Caki2 (cell line): ENCODE data around the gene NT5C2. TPM values are rescaled to one million over a fixed set of nuclear protein-coding genes. Genes with fewer than 3 reads are reported as not detected.
"Not testable (repeated sequence)": the region's sequence is repeated elsewhere in the genome, so short reads cannot be mapped to it uniquely, and the experiment has no call there.

Source experiments
- DNase-seq: peaks from one replicate; pipeline ENCODE4 v3.0.0-alpha.2; 2015; ENCODE audit warnings: low read depth
- in situ Hi-C: cut with HindIII; loops from 2 replicates; pipeline ENCODE4 v1.10.0; 2016; ENCODE audit warnings: low sequenced_read_pairs, low pct_unique_long_range_greater_than_20kb, mixed read lengths
- total RNA-seq: library from RNA; depleted of rRNA; stranded (reverse); fragments of >200 nt; shearing (Covaris generic); gene quantifications from 2 replicates; pipeline ENCODE4 v1.2.3, GENCODE V29; 2014; ENCODE audit warnings: low replicate concordance

NT5C2 gene
- total RNA-seq, 1 experiment from 2014 or later: 30.0 TPM

DNA sequence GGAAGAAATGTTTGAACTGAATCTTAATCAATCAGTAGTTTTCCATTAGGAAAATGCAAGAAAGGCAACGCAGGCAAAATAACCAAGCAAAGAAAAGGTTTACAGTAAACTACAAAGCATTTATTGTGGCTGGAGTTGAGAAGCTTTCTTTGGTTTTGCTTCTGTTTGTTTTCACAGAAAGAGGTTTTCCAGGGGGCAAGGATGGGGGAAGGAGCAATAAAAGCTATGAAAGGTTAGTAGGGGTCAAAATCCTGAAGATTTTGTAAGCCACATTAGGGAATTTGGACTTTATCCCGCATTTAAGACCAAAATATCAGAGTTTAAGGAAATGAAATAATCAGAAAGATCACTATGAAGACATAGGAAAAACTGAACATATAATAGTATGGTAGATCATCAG lies 51.1 kb downstream of the NT5C2 start:
- no peak for DNase-seq
- in situ Hi-C loops: no loop called here

DNA sequence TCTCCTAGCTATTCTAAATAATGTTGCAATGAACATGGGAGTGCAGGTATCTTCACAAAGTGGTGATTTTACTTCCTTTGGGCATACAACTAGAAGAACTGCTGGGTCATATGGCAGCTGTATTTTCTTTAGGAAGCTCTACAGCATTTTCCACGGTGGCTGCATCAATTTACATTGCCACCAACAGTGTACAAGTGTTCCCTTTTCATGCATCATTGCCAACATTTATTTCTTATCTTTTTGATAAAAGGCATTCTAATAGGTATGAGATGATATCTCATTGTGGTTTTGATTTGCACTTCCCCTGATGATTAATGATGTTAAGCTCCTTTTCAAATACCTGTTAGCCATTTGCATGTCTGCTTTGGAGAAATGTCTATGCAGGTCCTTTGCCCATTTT lies 52.6 kb downstream of the NT5C2 start:
- peak; percentile 28 for DNase-seq
- in situ Hi-C loops: no loop called here

DNA sequence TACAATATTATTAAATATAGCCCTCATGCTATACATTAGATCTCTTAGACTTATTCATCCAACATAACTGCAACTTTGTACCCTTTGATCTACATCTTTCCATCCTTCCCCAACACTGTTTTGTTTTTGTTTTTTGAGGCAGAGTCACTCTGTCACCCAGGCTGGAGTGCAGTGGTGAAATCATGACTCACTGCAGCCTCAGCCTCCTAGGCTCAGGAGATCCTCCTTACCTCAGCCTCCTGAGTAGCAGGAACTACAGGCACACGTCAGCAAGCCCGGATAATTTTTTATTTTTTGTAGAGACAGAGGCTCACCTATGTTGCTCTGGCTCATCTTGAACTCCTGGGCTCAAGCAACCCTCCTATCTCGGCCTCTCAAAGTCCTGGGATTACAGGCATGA lies 53.3 kb downstream of the NT5C2 start:
- DNase-seq: peak; percentile 3
- in situ Hi-C loops: no loop called here

DNA sequence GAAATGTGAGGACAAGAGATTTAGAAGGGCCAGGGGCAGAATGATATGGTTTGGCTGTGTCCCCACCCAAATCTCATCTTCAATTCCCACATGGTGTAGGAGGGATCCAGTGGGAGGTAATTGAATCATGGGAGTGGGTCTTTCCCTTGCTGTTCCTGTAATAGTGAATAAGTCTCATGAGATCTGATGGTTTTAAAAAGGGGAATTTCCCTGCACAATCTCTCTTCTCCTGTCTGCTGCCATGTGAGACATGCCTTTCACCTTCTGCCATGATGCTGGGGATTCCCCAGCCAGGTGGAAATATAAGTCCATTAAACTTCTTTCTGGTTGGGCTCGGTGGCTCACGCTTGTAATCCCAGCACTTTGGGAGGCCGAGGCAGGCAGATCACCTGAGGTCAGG lies 57.9 kb downstream of the NT5C2 start:
- in situ Hi-C loops: not testable (repeated sequence)
- DNase-seq: peak; percentile 19

DNA sequence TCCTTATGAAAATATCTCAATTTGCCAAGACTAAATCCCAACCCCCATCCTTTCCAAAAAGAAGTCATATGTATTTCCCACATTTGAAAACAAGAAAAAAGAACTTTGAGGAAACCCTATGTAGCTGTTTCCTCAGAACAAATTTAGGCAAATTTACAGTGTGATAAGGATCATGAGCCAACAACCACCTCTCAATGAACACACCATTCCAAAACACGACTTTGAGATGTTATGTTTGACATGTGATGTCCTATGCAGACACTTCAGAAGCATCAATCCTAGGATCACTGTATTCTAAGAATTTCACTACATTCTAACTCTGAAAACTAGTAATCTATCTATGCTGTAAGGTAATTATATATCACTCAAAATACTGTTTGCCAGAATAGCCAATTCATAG lies 62.2 kb downstream of the NT5C2 start:
- DNase-seq: no peak
- in situ Hi-C loops: no loop called here

DNA sequence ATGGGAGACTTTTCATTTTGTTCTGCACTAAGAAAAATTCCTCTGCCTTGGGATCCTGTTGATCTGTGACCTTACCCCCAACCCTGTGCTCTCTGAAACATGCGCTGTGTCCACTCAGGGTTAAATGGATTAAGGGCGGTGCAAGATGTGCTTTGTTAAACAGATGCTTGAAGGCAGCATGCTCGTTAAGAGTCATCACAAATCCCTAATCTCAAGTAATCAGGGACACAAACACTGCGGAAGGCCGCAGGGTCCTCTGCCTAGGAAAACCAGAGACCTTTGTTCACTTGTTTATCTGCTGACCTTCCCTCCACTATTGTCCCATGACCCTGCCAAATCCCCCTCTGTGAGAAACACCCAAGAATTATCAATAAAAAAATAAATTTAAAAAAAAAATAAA lies 62.9 kb downstream of the NT5C2 start:
- DNase-seq: not testable (repeated sequence)

DNA sequence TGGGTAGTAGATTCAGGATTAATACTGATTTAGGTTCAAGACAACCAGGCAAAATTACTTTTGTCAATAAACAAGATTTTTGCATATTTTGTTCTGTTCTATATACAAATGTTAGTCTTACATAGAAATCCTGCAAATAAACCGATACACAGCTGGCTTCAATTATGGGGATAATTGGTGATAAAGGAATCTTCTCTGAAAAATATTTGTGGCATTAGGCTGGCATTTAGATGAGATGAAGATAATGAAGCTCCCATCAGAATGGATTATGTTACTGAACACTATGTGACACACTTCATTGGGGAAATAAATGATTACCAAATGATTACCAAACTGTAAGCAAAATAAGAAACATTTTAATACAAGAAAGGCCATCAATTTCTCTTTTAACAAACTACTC lies 65.8 kb downstream of the NT5C2 start:
- no peak for DNase-seq
- in situ Hi-C loops: no loop called here

More for the DNA sequence above, 62.9 kb downstream of the NT5C2 start:
- in situ Hi-C loops: not testable (repeated sequence)

DNA sequence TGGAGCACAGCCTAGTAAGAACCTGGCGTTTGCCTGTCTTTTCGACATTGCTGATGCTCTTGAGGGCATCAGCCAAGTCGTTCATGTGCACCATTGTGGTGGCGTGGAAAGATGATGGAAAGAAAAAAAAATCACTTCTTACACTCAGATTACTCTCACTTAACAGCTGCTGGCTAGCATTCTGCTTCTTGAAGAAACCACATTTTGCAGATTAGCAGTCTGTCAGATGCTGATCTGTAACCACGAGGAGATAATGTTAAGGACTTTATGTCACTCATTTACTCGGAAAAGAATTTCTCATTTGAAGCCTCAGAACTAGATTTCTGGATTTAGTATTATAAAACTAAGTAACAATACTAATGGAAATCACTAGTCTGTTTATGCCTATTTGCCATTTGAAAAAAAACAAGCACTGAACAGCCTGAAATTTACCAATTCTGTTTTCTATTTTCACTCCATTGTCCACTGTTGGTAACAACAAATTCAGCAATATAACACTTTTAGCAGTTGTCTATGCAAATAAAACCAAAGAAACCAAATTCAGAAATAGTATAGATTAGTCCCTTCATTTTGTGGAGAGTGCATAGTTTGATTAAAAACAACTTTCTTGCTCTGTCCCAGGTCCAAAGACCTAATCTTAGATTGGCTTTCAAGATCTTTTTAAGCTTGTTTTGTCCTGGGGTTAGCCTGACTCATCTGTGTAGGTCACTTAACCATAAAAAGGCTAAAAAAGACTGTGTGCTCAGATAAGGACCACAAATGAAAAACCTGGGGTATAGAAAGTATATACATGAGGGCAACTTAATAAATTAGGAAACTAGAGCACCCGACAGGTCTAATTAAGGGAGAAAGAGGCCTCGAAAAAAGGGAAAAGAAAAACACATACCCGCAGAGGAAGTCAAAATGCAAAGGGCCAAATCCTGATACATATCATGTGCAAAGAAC lies 67.5 kb downstream of the NT5C2 start:
- in situ Hi-C loops: no loop called here
- no peak for DNase-seq

DNA sequence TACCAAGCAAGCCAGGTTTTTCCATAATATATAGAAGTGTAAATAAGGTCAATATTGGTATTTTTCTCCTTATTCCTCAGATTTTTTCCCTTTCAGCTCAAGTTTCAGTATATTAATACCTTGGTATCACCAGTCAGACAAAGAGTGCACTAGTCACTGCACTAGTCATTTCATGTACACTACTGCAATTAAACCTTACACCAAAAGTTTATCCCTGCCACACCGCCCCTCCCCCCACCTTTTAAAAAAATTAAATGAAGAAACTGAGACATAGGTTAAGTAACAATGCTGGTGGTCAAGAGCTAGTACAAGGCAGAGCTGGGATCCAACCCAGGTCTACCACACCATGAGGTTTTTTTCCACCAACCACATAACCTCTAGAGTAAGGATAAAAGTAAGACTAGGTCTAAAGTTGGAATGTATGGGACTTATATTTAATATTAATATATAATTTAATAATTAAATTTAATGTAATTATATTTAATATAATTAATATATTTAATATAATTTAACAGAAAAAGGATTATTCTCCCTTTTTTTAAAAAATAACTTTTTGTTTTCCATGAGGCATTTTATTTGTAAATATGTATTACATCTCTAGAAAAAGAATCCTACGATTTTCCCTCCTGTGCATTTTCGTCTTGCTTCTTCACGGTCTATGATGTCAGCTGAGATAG lies 68.5 kb downstream of the NT5C2 start:
- DNase-seq: no peak

DNA sequence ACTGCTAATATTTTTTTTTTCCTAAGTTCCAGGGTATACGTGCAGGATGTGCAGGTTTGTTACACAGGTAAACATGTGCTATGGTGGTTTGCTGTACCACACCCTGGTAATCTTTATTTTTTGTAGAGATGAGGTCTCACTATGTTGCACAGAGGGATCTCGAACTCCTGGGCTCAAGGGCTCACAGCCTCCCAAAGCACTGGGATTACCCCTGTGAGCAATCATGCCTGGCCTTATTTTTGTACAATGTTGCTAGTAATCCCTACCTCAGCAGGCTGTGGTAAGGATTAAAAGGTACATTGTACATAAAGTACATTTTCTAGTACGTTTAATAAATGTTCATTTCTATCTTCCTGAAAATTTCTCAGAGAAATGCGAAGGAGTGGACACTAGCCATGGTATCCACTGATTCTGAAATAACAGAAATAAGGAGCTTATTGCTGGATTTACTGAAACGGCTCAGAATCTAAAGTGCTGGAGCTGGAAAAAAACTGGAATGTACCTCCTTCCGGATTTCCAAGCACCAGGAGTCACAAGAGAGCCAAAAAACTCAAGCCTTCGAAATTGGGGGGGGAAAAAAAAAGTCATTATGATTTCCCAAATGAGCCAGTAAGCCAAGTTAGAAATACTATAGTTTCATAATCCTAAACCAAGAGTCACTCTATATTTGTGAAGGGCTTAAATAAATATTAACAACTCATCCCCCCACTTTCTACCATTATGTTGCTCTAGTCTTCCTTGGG lies 69.6 kb downstream of the NT5C2 start:
- in situ Hi-C loops: no loop called here
- DNase-seq: no peak

More for the DNA sequence above, 68.5 kb downstream of the NT5C2 start:
- in situ Hi-C loops: no loop called here

DNA sequence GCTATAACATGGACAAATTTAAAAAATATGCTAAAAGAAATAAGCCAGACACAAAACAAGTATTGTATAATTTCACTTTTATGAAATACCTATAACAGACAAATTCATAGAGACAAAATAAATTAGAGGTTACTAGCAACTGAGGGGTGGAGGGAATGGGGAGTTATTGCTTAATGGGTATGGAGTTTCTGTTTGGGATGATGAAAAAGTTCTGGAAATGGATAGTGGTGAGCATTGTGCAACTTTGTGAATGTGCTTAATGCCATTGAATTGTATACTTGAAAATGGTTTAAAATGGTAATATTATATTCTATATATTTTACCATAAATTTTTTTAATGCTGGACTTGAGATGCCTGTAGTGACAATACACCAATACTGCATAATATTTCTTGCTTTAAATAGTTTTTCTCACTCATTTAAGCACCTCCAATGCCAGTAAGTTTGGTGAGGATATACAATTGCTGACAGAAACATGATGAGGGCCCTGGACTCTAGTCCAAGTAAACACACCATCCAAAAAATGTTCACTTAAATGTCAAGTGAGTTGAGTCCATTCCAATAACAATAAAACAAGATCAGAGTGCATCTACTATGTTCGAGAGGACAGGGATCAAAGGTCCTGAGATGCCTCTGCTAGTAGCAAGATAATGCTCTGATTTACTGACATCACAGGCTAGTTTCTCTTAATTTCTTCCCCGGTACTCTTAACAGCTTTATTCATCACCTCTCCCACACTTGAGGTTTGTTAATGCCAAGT lies 71.9 kb downstream of the NT5C2 start:
- in situ Hi-C loops: no loop called here
- DNase-seq: no peak

DNA sequence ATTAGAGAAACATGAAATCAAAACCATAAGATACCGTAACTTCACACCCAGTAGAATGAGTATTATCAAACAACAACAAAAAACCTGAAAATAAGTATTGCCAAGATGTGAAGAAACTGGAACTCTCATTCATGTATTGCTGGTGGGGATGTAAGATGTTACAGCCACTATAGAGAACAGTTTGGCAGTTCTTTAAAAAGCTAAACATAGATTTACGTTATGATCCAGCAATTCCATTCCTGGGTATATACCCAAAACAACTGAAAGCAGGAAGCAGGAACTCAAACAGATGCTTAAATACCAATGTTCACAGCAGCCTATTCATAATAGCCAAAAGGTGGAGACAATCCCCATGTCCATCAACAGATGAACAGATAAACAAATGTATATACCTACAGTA lies 72.5 kb downstream of the NT5C2 start:
- in situ Hi-C loops: no loop called here
- no peak for DNase-seq

DNA sequence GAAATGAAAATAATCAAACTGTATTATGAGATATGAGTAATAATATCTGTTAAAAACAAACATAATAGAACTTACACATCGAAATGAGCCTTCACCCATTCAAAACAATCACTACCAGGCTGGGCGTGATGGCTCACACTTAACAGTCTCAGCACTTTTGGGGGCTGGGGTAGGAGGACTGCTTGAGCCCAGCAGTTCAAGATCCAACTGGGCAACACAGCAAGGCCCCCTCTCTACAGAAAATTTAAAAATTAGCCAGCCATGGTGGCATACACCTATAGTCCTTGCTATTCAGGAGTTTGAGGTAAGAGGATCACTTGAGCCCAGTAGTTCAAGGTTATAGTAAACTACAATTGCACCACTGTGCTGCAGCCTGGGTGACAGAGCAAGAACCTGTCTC lies 75.8 kb downstream of the NT5C2 start:
- in situ Hi-C loops: no loop called here
- DNase-seq: no peak

DNA sequence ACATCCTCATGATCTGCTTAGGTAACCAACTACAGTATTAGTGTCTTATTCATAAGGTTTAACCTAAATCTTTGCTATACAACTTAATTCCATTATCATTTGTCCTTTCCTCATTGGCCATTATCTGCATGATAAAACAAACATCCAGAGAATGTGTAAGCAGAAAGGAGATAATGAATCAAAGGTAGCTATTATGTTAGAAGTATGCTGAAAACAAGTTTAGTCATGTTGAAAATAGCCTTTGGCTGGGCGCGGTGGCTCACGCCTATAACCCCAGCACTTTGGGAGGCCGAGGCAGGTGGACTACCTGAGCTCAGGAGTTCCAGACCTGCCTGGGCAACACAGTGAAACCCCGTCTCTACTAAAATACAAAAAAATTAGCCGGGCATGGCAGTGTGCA lies 78.2 kb downstream of the NT5C2 start:
- in situ Hi-C loops: no loop called here
- DNase-seq: no peak

DNA sequence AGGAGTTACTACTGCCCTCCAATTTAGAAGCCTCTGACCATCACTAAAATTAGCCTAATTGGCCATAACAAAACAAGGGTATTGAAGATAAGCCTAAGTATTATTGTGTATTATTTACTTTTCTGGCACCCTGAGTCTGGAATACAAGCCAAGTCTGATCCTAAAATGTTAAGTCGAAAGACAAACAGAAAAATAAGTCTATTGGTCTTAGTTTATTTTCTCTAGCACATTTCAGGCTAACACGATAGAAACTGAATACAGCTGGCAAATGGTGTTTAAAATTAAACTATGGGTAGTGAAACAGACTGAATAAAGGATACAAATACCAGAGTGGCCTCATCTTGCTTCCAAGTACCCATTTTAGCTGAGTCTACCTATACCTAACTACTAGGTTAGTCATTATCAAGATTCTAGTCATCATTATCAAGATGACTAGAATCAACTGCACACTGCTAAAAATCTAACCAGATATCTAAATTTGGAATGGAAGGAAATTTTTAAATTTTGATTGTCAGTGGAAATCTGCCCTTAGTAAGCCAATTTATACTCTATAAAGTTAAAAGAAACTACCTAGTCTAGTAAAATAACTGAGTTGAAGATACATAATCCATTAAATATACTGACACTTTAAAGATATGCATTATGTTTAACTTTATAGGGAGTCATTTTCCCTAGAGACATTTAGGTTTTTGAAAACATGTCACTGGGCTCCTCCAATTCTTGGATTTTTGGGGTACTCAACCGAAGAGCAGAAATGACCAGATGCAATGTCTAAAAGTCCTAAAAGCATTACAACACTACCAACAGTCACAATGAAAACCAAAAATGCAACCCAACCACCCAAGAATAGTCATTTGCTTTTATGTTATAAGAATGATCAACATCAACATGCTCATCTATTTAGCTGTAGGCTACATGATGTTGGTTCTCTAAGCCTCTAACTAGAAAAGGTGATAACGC lies 80.9 kb downstream of the NT5C2 start:
- in situ Hi-C loops: no loop called here
- DNase-seq: no peak

DNA sequence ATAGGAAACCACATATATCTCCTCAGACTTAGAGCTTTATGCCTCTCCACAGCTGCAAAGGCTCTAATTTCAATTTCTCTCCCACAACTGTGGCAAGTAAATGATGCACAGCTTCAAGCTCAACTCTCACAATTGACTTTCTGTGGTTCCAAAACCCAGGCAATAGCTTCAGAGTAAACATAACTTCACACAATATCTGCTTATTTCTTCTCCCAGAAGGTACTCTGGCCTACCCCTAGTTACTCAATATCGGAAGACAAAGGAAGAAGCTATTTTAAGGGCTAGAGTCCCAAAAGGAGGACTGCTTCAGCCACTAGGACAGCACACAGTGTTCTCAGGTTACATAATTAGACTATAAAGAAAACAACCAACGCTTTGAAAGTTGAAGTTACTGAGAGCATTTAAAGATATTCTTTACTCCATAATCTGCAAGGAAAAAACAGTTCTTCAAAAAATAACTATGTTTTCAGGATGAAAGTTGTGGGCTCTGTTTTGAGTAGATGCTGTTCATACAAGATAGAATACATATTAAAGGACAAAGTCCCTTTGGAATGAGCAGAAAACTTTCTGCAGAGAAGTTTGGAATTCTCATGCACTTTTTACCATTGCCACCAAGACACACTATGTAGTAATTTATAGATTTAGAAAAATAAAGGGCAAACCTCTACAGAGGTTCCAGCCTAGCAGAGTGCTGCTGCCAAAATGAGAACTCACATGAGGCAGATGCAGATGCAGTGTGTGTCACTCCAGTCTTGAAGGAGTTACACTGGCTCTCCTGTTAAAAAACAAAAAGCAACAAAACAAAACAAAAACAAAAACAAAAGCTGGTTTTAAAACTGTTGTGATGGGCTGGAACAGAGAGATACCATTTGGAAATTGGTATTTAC lies 81.8 kb downstream of the NT5C2 start:
- in situ Hi-C loops: no loop called here
- DNase-seq: no peak
